ENCODE results near the gene GET3.
"Not testable (repeated sequence)": the region's sequence is repeated elsewhere in the genome, so short reads cannot be mapped to it uniquely, and the experiment has no call there.

Gene GET3

DNA sequence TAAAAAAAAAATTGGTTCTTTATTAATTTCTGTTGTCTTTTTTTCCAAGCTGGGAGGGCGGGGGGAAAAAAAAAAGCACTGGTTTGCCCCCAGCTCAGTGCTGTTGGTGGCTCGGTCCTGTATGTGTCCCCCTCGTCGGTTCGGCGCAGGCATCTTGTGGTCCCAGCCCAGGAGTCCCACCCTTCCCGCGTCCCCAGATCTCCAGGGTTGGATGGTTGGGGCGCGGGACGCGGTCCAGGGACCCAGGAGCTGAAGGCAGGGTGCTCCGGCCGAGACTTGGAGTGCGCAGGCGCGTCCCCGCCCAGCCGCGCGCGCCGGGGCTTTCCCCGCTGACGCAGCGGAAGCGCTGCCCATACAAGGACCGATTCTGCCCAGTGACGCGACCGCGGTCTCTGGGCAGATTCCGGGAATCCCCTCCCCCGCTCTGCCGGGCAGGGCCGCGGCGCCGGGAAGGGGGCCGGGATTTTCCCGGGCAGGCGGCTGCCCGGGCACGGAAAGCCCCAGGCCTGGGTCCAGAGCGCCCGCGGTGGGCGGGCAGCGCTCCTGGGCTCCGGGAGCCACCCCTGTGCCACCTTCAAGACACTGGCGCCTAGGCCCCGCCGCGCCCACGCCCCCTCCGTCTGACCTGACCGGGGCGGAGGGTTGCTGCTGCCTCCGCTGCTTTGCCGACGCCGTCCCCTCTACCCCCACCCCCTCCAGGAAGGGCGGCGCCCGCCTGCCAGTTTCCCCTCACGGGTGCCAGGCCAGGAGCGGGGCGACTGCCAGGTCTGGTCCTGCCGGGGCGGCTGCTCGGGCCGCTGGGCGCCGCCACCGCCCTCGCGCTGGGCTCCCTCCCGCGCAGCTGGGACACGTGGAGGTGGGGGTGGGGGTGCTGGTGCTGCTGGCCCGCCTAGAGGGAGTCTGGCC is 56.2 kb downstream of the GET3 start:
- peak; percentile 74 for DNase-seq

DNA sequence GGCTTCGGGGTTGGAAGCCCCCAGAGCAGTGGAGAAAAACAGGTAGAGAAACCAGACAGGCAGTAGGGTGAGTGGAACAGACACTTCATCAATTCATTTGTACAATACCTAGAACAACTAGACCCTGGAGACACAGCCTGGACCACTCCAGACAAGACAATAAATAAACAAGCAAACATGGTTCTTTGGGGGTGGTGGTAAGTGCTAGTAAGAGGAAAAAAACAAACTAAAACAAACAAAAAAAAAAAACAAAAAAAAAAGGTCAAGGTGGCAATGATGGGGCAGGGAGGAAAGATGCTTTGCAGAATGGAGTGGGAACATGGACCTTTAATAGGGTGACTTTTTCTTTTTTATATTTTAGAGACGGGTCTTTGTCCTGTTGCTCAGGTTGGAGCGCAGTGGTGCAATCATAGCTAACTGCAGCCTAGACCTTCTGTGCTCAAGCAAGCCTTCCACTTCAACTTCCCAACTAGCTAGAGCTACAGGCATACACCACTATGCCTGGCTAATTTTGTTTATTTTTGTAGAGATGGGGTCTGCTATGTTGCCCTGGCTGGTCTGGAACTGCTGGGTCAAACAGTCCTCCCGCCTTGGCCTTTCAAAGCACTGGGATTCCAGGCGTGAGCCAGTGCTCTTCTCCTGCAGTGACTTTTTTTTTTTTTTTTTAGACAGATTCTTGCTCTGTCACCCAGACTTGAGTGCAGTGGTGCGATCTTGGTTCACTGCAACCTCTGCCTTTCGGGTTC is 57.1 kb downstream of the GET3 start:
- no peak for DNase-seq

DNA sequence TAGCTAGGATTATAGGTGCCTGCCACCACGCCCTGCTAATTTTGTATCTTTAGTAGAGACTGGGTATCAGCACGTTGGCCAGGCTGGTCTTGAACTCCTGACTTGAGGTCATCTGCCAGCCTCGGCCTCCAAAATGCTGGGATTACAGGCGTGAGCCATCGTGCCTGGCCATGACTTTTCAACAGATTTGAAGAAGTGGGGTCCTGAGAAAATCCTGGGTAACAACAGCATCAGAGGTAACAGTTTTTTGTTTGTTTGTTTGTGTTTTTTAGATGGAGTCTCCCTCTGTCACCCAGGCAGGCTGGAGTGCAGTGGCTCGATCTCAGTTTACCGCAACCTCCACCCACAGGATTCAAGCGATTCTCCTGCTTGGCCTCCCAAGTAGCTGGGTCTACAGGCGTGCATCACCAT is 57.7 kb downstream of the GET3 start:
- no peak for DNase-seq

DNA sequence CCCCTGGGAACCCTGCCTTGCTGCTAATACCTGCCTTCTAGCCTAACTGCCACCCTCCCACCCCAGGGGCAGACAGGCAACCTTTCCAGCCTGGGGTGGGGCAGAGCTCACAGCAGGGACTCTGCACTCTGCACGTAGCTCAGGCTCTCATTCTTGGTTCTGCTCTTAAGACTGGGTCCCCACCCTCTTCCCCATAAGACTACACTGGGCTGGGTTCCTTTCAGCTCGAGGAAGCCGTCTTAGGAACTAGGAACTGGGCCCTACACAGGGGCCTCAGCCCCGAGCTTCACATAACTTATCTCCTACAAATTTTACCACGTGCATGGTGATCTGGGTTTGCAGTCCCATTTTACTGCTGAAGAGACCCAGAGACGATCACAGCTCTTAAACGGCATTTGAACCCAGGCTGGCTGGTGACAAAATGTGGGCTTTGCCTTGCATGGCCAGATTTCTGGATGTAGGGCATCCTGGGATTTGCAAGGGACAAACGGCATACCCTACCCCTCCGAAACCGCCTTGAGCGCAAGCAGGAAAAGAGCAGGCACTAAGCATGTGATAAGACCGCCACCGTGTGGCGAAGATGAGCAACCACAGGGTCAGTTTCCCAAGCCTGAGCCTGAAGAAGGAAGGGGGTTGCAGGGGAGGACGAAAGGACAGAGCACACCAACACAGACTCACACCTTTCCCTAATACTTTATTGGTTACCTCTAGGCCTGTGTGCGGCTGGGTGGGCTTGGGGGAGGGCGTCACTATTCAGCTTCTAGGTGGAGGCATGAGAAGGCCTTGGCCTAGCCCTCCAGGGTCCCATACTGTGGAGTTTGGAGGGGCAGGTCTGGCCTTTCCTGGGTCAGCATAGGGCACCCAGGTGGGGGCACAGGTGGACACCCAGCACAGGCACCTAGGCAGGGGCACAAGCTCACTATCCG is 59.1 kb downstream of the GET3 start:
- peak; percentile 64 for DNase-seq

DNA sequence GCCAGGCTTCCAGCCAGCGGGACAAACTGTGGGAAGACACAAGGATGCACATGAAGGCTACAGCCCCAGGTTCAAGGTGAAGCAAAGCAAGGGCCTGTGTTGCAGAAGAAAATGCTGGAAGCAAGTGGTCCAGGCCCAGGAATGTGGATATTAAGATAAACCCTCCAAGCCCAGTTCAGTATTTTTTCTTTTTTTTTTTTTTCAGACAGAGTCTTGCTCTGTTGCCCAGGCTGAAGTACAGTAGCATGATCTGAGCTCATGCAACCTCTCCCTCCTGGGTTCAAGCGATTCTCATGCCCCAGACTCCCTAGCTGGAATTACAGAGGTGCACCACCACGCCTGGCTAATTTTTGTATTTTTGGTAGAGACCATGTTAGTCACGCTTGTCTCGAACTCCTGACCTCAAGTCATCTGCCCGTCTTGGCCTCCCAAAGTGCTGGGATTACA is 59.9 kb downstream of the GET3 start:
- no peak for DNase-seq

DNA sequence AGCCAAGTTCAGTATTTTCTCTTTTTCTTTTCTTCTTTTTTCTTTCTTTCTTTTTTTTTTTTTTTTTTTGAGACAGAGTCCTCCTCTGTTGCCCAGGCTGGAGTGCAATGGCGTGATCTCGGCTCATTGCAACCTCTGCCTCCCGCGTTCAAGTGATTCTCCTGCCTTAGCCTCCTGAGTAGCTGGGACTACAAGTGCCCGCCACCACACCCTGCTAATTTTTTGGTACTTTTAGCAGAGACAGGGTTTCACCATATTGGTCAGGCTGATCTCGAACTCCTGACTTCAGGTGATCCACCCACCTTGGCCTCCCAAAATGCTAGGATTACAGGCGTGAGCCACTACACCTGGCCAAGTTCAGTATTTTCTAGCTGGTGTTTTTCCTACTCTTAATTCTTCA is 60.3 kb downstream of the GET3 start:
- DNase-seq: not testable (repeated sequence)
